HG03469 (cell line): Measurements from ENCODE around the gene PCDHB11.
"Not testable (repeated sequence)": the region's sequence is repeated elsewhere in the genome, so short reads cannot be mapped to it uniquely, and the experiment has no call there.

Experiments used
- ATAC-seq: cut with Tn5 transposase; IDR thresholded peaks from one replicate; pipeline ENCODE4 v1.9.1; 2021; ENCODE audit warnings: mild to moderate bottlenecking, moderate library complexity, moderate number of reproducible peaks; ENCODE audit not compliant: unreplicated experiment

The PCDHB11 gene

DNA sequence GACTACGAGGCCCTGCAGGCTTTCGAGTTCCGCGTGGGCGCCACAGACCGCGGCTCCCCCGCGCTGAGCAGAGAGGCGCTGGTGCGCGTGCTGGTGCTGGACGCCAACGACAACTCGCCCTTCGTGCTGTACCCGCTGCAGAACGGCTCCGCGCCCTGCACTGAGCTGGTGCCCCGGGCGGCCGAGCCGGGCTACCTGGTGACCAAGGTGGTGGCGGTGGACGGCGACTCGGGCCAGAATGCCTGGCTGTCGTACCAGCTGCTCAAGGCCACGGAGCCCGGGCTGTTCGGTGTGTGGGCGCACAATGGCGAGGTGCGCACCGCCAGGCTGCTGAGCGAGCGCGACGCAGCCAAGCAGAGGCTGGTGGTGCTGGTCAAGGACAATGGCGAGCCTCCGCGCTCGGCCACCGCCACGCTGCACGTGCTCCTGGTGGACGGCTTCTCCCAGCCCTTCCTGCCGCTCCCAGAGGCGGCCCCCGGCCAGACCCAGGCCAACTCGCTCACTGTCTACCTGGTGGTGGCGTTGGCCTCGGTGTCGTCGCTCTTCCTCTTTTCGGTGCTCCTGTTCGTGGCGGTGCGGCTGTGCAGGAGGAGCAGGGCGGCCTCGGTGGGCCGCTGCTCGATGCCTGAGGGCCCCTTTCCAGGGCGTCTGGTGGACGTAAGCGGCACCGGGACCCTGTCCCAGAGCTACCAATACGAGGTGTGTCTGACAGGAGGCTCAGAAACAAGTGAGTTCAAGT is 15.1 kb upstream of the PCDHB11 start:
- ATAC-seq = not testable (repeated sequence)

DNA sequence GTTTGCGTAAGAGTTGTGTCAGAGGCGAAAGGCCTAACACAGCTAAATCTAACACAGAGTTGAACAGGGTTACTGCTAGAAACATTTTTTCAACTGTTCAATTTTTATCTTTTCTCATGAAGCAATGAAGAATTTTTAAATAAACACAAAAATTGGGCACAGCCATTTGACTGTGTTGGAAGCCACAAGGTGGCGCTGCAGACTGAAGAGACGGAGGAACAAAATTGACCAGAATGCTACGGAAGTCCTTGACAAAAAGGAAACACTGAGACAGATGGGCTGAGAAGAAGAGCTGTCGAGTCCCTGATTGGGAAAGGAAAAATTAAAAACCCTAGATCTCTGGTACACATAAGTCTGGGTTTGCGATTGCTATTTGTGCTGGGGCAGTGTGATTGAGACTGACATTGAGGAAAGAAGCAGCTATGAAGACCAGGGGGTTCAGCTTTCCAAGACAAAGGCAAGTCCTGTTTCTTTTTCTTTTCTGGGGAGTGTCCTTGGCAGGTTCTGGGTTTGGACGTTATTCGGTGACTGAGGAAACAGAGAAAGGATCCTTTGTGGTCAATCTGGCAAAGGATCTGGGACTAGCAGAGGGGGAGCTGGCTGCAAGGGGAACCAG is 12.4 kb upstream of the PCDHB11 start, which contains the start of gene PCDHB9:
Gene PCDHB9, plus strand, starts transcription at position 265 of the 616 bp plus-strand sequence. Its CDS starts 158 bp downstream, at position 423.
- ATAC-seq = no peak

DNA sequence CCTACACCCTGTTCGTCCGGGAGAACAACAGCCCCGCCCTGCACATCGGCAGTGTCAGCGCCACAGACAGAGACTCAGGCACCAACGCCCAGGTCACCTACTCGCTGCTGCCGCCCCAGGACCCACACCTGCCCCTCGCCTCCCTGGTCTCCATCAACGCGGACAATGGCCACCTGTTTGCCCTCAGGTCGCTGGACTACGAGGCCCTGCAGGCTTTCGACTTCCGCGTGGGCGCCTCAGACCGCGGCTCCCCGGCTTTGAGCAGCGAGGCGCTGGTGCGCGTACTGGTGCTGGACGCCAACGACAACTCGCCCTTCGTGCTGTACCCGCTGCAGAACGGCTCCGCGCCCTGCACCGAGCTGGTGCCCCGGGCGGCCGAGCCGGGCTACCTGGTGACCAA is 10.7 kb upstream of the PCDHB11 start:
- not testable (repeated sequence) for ATAC-seq

DNA sequence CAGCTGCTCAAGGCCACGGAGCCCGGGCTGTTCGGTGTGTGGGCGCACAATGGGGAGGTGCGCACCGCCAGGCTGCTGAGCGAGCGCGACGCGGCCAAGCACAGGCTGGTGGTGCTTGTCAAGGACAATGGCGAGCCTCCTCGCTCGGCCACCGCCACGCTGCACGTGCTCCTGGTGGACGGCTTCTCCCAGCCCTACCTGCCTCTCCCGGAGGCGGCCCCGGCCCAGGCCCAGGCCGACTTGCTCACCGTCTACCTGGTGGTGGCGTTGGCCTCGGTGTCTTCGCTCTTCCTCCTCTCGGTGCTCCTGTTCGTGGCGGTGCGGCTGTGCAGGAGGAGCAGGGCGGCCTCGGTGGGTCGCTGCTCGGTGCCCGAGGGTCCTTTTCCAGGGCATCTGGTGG is 10.3 kb upstream of the PCDHB11 start:
- ATAC-seq = not testable (repeated sequence)

DNA sequence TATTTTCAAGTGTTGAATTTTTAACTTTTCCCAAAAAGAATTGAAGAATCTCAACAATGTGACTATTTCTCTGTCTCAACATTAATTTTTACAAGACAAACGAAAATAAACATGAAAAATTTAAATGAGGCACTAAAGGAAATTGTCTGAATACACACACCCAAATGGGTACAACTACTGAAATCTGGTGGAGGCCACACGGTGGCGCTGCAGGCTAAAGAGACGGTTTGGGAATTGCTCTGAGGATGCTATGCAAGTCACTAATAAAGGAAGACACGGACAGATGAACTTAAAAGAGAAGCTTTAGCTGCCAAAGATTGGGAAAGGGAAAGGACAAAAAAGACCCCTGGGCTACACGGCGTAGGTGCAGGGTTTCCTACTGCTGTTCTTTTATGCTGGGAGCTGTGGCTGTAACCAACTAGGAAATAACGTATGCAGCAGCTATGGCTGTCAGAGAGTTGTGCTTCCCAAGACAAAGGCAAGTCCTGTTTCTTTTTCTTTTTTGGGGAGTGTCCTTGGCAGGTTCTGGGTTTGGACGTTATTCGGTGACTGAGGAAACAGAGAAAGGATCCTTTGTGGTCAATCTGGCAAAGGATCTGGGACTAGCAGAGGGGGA is 7.2 kb upstream of the PCDHB11 start, which contains the start of gene PCDHB10:
Gene PCDHB10, plus strand, starts transcription at position 244 of the 616 bp plus-strand sequence. Its CDS starts 200 bp downstream, at position 444.
- no peak for ATAC-seq

DNA sequence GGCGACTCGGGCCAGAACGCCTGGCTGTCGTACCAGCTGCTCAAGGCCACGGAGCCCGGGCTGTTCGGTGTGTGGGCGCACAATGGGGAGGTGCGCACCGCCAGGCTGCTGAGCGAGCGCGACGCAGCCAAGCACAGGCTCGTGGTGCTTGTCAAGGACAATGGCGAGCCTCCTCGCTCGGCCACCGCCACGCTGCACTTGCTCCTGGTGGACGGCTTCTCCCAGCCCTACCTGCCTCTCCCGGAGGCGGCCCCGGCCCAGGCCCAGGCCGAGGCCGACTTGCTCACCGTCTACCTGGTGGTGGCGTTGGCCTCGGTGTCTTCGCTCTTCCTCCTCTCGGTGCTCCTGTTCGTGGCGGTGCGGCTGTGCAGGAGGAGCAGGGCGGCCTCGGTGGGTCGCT is 5.1 kb upstream of the PCDHB11 start:
- ATAC-seq = not testable (repeated sequence)

DNA sequence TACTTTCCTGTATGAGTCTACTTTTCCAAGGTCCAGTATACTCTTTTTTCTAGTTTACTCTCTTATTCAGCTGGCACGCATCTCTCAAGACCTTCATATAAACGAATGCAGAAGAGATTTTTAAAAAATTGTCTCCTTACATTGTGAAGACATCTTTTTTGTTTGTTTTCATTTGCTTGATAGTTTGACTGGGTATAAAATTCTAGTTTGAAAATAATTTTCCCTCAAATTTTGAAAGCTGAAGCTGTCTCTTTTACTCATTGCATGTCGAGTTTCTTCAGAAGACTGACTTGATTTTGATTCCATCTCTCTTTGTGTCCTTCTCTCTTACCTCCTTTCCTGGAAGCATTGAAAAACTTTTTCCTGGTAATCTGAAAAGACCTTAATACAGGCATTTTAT is 3.1 kb upstream of the PCDHB11 start:
- ATAC-seq = no peak

DNA sequence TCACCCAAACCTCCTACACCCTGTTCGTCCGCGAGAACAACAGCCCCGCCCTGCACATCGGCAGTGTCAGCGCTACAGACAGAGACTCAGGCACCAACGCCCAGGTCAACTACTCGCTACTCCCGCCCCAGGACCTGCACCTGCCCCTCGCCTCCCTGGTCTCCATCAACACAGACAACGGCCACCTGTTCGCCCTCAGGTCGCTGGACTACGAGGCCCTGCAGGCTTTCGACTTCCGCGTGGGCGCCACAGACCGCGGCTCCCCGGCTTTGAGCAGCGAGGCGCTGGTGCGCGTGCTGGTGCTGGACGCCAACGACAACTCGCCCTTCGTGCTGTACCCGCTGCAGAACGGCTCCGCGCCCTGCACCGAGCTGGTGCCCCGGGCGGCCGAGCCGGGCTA is 1.7 kb downstream of the PCDHB11 start:
- not testable (repeated sequence) for ATAC-seq

DNA sequence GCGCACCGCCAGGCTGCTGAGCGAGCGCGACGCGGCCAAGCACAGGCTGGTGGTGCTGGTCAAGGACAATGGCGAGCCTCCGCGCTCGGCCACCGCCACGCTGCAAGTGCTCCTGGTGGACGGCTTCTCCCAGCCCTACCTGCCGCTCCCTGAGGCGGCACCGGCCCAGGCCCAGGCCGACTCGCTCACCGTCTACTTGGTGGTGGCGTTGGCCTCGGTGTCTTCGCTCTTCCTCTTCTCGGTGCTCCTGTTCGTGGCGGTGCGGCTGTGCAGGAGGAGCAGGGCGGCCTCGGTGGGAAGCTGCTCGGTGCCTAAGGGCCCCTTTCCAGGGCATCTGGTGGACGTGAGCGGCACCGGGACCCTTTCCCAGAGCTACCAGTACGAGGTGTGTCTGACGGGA is 2.2 kb downstream of the PCDHB11 start:
- not testable (repeated sequence) for ATAC-seq

DNA sequence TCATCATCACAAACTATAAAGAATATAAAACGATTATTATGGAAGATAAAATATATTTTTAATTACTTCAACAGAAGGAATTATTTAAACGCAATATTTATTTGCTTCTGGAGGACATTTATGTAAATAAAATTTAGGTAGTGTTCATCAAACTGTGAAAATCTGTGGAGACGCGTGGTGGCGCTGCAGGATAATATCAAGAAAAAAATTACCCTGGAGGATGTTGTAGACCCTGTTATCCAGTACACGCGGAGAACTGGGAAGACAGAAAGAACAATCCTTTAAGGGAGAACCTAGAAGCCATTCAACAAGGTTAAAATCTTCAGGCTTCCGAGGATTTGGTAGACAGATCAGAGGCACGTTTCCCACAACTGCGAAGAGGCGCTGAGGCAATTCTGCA is 9.1 kb downstream of the PCDHB11 start, which contains the start of gene PCDHB12:
Gene PCDHB12, plus strand, starts transcription at position 242 of the 400 bp plus-strand sequence. CDS start 189 bp downstream, outside the sequence.
- no peak for ATAC-seq

DNA sequence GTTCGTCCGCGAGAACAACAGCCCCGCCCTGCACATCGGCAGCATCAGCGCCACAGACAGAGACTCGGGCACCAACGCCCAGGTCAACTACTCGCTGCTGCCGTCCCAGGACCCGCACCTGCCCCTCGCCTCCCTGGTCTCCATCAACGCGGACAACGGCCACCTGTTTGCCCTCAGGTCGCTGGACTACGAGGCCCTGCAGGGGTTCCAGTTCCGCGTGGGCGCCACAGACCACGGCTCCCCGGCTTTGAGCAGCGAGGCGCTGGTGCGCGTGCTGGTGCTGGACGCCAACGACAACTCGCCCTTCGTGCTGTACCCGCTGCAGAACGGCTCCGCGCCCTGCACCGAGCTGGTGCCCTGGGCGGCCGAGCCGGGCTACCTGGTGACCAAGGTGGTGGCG is 10.9 kb downstream of the PCDHB11 start:
- not testable (repeated sequence) for ATAC-seq

DNA sequence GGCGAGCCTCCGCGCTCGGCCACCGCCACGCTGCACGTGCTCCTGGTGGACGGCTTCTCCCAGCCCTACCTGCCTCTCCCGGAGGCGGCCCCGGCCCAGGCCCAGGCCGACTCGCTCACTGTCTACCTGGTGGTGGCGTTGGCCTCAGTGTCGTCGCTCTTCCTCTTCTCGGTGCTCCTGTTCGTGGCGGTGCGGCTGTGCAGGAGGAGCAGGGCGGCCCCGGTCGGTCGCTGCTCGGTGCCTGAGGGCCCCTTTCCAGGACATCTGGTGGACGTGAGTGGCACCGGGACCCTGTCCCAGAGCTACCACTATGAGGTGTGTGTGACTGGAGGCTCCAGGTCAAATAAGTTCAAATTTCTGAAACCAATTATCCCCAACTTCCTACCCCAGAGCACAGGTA is 11.4 kb downstream of the PCDHB11 start:
- not testable (repeated sequence) for ATAC-seq

DNA sequence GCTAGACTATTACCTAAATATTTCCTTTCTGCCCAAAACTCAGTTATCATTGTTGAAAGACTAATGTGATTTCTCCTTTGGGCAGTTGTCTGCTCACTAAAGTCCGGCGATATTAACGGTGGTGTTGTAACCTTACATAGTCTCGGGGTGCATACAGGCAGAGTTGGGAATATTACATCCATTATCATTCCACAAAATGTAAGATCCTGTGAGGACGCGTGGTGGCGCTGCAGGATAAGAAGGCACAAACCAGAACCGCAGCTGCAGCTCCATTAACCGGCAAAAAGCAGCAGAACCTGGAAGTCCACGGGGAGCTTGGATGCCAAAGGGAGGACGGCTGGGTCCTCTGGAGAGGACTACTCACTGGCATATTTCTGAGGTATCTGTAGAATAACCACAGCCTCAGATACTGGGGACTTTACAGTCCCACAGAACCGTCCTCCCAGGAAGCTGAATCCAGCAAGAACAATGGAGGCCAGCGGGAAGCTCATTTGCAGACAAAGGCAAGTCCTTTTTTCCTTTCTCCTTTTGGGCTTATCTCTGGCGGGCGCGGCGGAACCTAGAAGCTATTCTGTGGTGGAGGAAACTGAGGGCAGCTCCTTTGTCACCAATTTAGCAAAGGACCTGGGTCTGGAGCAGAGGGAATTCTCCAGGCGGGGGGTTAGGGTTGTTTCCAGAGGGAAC is 14.4 kb downstream of the PCDHB11 start, which contains the start of gene PCDHB13:
Gene PCDHB13, plus strand, starts transcription at position 264 of the 684 bp plus-strand sequence. Its CDS starts 205 bp downstream, at position 469.
- ATAC-seq = not testable (repeated sequence)

DNA sequence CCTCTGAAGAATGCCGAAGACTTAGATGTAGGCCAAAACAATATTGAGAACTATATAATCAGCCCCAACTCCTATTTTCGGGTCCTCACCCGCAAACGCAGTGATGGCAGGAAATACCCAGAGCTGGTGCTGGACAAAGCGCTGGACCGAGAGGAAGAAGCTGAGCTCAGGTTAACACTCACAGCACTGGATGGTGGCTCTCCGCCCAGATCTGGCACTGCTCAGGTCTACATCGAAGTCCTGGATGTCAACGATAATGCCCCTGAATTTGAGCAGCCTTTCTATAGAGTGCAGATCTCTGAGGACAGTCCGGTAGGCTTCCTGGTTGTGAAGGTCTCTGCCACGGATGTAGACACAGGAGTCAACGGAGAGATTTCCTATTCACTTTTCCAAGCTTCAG is 15.2 kb downstream of the PCDHB11 start:
- not testable (repeated sequence) for ATAC-seq

DNA sequence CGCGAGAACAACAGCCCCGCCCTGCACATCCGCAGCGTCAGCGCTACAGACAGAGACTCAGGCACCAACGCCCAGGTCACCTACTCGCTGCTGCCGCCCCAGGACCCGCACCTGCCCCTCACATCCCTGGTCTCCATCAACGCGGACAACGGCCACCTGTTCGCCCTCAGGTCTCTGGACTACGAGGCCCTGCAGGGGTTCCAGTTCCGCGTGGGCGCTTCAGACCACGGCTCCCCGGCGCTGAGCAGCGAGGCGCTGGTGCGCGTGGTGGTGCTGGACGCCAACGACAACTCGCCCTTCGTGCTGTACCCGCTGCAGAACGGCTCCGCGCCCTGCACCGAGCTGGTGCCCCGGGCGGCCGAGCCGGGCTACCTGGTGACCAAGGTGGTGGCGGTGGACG is 16.1 kb downstream of the PCDHB11 start:
- not testable (repeated sequence) for ATAC-seq

DNA sequence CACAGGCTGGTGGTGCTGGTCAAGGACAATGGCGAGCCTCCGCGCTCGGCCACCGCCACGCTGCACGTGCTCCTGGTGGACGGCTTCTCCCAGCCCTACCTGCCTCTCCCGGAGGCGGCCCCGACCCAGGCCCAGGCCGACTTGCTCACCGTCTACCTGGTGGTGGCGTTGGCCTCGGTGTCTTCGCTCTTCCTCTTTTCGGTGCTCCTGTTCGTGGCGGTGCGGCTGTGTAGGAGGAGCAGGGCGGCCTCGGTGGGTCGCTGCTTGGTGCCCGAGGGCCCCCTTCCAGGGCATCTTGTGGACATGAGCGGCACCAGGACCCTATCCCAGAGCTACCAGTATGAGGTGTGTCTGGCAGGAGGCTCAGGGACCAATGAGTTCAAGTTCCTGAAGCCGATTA is 16.6 kb downstream of the PCDHB11 start:
- ATAC-seq = not testable (repeated sequence)

DNA sequence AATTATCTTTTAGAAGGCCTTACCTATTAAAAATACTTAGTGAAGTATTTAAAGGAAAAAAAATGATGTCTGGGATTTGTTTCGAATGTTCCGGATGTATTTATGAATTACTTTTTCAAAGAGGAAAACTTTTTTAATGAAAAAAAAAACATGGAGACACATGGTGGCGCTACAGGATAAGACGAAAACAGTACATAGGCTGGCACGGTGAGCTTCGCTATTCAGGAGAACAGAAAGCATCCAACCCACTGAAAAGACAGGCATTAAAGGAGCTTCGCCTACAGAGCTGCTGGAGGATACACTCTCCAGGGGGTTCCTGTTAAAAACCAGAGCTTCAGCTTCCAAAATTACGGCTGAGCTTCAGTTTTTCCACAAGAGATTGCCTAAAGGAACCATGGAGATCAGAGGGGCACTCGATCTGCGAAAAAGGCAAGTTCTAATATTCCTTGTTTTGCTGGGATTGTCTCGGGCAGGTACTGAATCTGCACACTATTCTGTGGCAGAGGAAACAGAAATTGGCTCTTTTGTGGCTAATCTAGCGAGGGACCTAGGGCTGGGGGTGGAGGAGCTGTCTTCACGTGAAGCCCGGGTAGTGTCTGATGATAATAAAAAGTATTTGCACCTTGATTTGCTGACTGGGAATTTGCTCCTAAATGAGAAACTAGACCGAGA is 23.8 kb downstream of the PCDHB11 start, which contains the start of gene PCDHB14:
Gene PCDHB14, plus strand, starts transcription at position 232 of the 672 bp plus-strand sequence. Its CDS starts 163 bp downstream, at position 395.
- no peak for ATAC-seq

DNA sequence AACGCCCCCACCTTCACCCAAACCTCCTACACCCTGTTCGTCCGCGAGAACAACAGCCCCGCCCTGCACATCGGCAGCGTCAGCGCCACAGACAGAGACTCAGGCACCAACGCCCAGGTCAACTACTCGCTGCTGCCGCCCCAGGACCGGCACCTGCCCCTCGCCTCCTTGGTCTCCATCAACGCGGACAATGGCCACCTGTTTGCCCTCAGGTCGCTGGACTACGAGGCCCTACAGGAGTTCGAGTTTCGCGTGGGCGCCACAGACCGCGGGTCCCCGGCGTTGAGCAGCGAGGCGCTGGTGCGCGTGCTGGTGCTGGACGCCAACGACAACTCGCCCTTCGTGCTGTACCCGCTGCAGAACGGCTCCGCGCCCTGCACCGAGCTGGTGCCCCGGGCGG is 25.4 kb downstream of the PCDHB11 start:
- ATAC-seq = not testable (repeated sequence)

DNA sequence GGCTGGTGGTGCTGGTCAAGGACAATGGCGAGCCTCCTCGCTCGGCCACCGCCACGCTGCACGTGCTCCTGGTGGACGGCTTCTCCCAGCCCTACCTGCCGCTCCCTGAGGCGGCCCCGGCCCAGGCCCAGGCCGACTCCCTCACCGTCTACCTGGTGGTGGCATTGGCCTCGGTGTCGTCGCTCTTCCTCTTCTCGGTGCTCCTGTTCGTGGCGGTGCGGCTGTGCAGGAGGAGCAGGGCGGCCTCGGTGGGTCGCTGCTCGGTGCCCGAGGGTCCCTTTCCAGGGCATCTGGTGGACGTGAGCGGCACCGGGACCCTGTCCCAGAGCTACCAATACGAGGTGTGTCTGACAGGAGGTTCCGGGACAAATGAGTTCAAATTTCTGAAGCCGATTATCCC is 26.0 kb downstream of the PCDHB11 start:
- not testable (repeated sequence) for ATAC-seq

DNA sequence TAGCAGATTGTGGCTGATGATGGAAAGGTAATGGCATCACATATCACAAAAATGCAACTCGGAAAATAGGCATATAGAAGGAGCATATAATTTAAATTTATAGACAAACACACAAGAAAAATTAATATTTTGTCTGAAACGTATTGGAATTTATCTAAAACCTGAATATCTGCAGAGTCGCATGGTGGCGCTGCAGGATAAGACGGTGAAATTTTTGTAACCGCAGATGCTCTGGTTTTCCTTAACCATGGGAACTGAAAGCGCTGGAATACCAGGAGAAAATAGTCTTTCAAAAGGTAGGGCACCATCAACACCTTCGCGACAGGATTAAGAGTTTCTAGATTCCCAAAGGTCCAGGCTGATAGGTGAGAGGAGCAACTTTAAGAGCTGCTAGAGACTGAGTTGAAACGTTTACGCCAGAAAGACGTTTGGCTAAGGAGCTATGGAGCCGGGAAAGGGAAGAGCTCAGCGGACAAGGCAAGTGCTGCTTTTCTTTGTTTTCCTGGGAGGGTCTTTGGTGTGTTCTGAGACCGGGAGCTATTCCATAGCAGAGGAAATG is 34.8 kb downstream of the PCDHB11 start:
- ATAC-seq = no peak
